ENCODE measurements around the gene LGALS9C. TPM values are rescaled to one million over a fixed set of nuclear protein-coding genes. Genes with fewer than 3 reads are reported as not detected.
"Not testable (repeated sequence)": the region's sequence is repeated elsewhere in the genome, so short reads cannot be mapped to it uniquely, and the experiment has no call there.

LGALS9C gene
- total RNA-seq (2014; rRNA removed; shearing (Covaris generic)) = not detected in 2 replicates

GRCh38 chr17:18476508-18477308 is at the start of gene LGALS9C:
Gene LGALS9C, plus strand, starts transcription at chr17:18476789. Its CDS starts 66 bp downstream, at chr17:18476855.
- DNase-seq (ENCODE audit: low read depth) = peak; percentile 4

GRCh38 chr17:18432206-18432605 is 44.4 kb upstream of the LGALS9C start:
- DNase-seq (ENCODE audit: low read depth) = not testable (repeated sequence)

- not testable (repeated sequence) for DNase-seq (ENCODE audit: low read depth)
These were observed 37.1 kb upstream of the LGALS9C start for GRCh38 chr17:18439465-18439870.

GRCh38 chr17:18442093-18442492 is 34.5 kb upstream of the LGALS9C start:
- DNase-seq (ENCODE audit: low read depth) = not testable (repeated sequence)

- DNase-seq (ENCODE audit: low read depth) = not testable (repeated sequence)
These were observed 34.1 kb upstream of the LGALS9C start for GRCh38 chr17:18442532-18442931.

GRCh38 chr17:18447476-18448205 is 28.9 kb upstream of the LGALS9C start:
- DNase-seq (ENCODE audit: low read depth) = not testable (repeated sequence)

- DNase-seq (ENCODE audit: low read depth) = not testable (repeated sequence)
These were observed 28.3 kb upstream of the LGALS9C start for GRCh38 chr17:18448311-18448710.

GRCh38 chr17:18449833-18450232 is 26.8 kb upstream of the LGALS9C start:
- DNase-seq (ENCODE audit: low read depth) = not testable (repeated sequence)

GRCh38 chr17:18450998-18451397 is 25.6 kb upstream of the LGALS9C start:
- DNase-seq (ENCODE audit: low read depth) = not testable (repeated sequence)

GRCh38 chr17:18451969-18452368 is 24.6 kb upstream of the LGALS9C start:
- DNase-seq (ENCODE audit: low read depth) = not testable (repeated sequence)

GRCh38 chr17:18459035-18459434 is 17.6 kb upstream of the LGALS9C start:
- DNase-seq (ENCODE audit: low read depth) = peak; percentile 4

GRCh38 chr17:18463831-18464502 is 12.6 kb upstream of the LGALS9C start:
- not testable (repeated sequence) for DNase-seq (ENCODE audit: low read depth)

- DNase-seq (ENCODE audit: low read depth) = not testable (repeated sequence)
These were observed 10.2 kb upstream of the LGALS9C start for GRCh38 chr17:18466250-18466983.

GRCh38 chr17:18467001-18467400 is 9.6 kb upstream of the LGALS9C start:
- DNase-seq (ENCODE audit: low read depth) = not testable (repeated sequence)

GRCh38 chr17:18468472-18469171 is 8.0 kb upstream of the LGALS9C start:
- DNase-seq (ENCODE audit: low read depth) = not testable (repeated sequence)

GRCh38 chr17:18469837-18470236 is 6.8 kb upstream of the LGALS9C start:
- DNase-seq (ENCODE audit: low read depth) = not testable (repeated sequence)

- DNase-seq (ENCODE audit: low read depth) = not testable (repeated sequence)
These were observed 6.2 kb upstream of the LGALS9C start for GRCh38 chr17:18470345-18470930.

- not testable (repeated sequence) for DNase-seq (ENCODE audit: low read depth)
These were observed 2.6 kb upstream of the LGALS9C start for GRCh38 chr17:18473967-18474366.

GRCh38 chr17:18474754-18475153 is 1.8 kb upstream of the LGALS9C start:
- peak; percentile 25 for DNase-seq (ENCODE audit: low read depth)

- not testable (repeated sequence) for DNase-seq (ENCODE audit: low read depth)
These were observed 778 bp downstream of the LGALS9C start for GRCh38 chr17:18477367-18477766.

Measured in RPMI7951 (cell line).